Measurements from ENCODE around the gene SF3A2.

DNA sequence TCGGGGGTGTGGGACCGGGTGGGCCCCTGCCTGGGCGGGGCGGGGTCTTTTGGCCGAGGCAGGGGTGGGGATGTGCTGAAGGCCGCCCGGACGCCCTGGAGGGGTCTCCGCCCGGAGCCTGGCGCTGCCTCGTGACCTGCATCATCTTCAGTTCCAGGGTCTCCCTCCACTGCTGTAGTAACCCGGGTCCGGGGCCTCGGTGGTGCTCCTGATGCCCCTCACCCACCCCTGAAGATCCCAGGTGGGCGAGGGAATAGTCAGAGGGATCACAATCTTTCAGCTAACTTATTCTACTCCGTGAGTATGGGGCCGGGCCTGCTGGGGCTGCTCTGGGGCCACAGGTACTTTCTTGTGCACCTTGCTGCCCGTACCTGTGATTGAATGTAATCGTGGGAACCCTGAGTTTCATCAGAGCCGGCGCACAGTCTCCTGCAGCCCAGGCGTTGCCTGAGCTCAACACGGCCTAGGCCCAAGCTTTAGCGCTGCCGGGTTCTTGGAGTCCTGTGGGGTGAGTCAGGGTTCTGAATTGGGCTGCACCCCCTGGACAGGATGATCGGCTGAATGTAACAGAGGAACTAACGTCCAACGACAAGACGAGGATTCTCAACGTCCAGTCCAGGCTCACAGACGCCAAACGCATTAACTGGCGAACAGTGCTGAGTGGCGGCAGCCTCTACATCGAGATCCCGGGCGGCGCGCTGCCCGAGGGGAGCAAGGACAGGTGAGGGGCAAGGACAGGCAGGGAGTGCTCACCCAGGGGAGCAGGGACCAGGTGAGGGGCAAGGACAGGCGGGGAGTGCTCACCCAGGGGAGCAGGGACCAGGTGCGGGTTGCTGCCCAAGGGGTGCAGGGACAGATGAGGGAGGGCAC, 34.8 kb downstream of the SF3A2 start:
- TF ChIP-seq, protein P1, sequence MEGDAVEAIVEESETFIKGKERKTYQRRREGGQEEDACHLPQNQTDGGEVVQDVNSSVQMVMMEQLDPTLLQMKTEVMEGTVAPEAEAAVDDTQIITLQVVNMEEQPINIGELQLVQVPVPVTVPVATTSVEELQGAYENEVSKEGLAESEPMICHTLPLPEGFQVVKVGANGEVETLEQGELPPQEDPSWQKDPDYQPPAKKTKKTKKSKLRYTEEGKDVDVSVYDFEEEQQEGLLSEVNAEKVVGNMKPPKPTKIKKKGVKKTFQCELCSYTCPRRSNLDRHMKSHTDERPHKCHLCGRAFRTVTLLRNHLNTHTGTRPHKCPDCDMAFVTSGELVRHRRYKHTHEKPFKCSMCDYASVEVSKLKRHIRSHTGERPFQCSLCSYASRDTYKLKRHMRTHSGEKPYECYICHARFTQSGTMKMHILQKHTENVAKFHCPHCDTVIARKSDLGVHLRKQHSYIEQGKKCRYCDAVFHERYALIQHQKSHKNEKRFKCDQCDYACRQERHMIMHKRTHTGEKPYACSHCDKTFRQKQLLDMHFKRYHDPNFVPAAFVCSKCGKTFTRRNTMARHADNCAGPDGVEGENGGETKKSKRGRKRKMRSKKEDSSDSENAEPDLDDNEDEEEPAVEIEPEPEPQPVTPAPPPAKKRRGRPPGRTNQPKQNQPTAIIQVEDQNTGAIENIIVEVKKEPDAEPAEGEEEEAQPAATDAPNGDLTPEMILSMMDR (conservative IDR thresholded peaks at IDR 0.05; ENCODE audit: low read length), result no peak
- TF ChIP-seq EZH2phosphoT487 (IDR thresholded peaks at IDR 0.05; ENCODE audit: borderline replicate concordance, low read depth, low read length), result no peak

Measured in OCI-LY7 (cell line).